CD4-positive, alpha-beta T cell treated with Interleukin-4 for 4 hours (primary cell): ENCODE results near the gene MGAT5.

Source experiments
- DNase-seq: peaks from one replicate; pipeline ENCODE4 v3.0.0-alpha.2; 2020

MGAT5 gene

GRCh38 chr2:134341476-134341875 is 87.6 kb downstream of the MGAT5 start:
- no peak for DNase-seq

- no peak for DNase-seq
These were observed 91.3 kb downstream of the MGAT5 start for GRCh38 chr2:134344954-134345697.

GRCh38 chr2:134346141-134346540 is 92.3 kb downstream of the MGAT5 start:
- no peak for DNase-seq

- DNase-seq: no peak
These were observed 93.9 kb downstream of the MGAT5 start for GRCh38 chr2:134347756-134348155.

DNA sequence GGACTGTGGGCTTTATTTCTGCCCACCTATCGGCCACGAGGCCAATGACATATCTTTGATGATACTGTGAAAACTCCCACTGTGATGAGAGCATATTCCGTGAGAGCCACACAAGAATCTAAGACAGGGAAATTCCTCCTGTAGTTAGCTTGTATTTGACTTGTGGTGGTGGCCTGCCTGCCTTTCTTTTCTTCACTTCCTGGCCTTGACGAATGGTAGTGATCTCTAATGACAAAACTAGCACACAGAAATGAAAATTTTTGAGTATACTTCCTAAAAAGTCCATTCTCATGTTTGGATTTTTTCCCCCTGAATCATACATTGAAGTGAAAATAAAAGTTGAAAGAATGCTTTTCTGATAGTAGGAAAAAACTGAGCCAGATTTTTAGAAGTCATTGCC is 94.4 kb downstream of the MGAT5 start:
- DNase-seq: peak; percentile 30

DNA sequence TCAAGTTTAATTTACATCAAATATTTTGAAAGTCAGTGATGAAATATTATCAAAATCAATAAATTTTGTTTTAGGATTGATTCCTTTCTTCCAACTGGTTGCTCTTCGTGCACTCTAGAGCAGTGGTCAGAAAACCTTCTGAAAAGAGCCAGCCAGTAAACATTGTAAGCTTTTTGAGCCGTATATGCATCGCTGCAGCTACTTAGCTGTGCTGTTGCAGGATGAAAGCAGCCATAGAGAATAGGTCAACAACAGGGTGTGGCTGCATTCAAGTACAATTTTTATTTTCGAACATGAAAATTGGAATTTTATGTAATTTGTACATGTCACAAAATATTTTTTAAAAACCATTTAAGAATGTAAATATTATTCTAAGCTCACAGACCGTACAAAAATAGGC is 94.9 kb downstream of the MGAT5 start:
- DNase-seq: no peak

- no peak for DNase-seq
These were observed 97.1 kb downstream of the MGAT5 start for GRCh38 chr2:134351016-134351415.

GRCh38 chr2:134351899-134352298 is 98.0 kb downstream of the MGAT5 start:
- DNase-seq: no peak

- no peak for DNase-seq
These were observed 99.0 kb downstream of the MGAT5 start for GRCh38 chr2:134352844-134353243.

DNA sequence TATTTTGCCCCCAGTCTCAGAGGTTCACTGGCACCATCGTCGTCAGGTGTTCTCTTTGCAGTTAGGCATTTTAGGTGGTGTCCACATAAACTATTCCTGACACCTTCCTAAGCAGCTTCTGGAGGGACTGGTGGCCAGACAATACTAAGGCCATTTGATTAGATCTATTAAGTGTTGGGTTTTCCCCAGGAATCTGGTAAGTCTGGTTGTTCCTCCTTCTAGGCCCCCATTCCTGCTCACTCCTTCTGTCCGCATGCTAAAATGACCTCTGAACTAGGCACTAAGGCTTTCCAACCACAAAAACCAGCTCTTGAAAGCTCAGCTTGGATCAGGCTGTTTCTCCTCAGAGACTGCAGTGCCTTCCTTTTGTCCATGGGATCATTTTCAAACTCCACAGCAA is 100.7 kb downstream of the MGAT5 start:
- DNase-seq: no peak

GRCh38 chr2:134357814-134358213 is 103.9 kb downstream of the MGAT5 start:
- DNase-seq: no peak

GRCh38 chr2:134359367-134360081 is 105.7 kb downstream of the MGAT5 start:
- DNase-seq: no peak

DNA sequence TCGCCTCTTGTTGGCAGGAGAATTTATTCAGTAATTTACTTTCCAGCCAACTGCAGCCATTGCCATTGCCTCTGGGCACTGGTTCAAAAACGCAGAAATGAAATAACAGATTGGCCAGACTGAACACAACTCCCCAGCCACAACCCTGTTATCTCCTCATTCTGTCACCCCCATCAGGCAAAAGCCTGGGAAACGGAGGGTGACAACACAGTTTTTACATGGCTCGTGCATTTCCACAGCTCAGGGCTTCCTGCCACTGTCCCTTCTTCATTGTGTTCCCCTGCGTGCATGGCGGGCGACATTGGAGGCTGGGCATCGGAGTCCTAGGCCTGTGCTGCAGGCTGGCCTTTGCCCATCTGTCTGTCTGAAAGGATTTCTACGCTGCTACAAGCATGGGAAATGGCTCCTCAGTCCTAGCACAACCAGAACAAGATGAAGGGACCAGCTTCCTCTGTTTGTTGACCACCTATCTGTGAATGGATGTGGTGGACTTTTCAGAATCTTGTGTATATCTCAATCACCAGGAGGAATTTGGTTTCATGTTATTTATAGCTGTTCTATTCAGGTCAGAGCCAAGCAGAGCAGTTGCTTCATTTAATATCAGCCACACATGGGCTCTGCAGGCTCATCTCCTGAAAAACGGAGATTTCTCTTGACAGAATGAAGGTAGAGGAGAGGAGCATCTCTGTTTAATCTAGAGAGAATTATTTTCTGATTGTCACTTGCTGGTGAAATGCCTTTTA is 107.0 kb downstream of the MGAT5 start:
- no peak for DNase-seq

DNA sequence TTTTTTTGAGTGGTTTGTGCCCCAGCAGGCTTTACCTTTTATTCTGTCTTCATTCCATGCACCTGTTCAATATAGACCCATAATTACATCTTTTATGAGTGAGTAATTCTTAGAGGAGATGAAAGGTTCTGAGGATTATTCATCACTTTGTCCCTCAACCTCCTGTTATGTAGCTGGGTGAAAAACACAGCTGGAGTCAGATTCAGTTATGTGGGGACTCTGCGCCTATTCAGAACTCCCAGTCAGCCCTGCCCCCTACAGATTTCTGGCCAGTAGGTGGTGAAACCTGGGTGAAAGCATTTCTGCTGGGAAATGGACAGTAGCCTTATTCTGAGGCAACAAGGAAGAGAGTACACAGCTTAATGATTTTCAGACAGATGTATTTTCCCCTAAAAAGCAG is 107.8 kb downstream of the MGAT5 start:
- DNase-seq: no peak

- DNase-seq: no peak
These were observed 108.3 kb downstream of the MGAT5 start for GRCh38 chr2:134362152-134362668.

DNA sequence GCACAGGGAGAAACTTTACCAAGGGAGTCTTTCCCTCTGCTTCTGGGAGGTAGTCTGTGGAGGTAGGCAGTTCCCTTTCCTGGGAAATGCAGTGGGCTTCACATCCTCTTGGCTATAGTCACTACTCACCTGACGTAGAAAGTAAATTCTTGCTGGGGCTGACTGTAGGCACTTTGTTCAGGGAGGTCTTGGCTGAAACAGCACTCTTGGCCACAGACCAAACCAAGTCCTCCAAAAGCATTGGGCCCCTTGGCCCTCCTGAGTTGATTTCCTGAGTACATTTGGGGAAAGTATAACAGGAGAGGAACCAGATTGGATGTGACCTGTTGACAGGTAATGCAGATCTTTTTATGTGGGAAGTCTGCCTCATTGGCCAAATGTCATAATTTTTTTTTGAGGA is 108.9 kb downstream of the MGAT5 start:
- DNase-seq: no peak

GRCh38 chr2:134365356-134365755 is 111.5 kb downstream of the MGAT5 start:
- no peak for DNase-seq

GRCh38 chr2:134366359-134366758 is 112.5 kb downstream of the MGAT5 start:
- DNase-seq: no peak

DNA sequence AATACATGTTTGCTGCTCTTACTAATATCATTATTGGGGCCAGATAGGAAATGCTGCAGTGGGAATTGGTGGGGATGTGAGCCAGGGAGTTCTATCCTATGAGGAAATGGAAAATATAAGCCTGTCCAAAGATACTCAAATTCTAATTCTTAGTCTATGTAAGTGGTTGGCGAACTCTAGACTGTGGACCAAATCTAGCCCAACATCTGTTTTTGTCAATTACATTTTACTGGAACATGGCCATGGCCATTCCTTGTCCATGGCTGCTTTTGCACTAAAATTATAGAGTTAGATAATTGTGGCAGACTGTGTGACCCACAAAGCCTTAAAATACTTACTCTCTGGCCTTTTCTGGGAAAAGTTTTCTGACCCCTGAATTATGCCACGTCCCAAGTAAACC is 113.3 kb downstream of the MGAT5 start:
- no peak for DNase-seq

DNA sequence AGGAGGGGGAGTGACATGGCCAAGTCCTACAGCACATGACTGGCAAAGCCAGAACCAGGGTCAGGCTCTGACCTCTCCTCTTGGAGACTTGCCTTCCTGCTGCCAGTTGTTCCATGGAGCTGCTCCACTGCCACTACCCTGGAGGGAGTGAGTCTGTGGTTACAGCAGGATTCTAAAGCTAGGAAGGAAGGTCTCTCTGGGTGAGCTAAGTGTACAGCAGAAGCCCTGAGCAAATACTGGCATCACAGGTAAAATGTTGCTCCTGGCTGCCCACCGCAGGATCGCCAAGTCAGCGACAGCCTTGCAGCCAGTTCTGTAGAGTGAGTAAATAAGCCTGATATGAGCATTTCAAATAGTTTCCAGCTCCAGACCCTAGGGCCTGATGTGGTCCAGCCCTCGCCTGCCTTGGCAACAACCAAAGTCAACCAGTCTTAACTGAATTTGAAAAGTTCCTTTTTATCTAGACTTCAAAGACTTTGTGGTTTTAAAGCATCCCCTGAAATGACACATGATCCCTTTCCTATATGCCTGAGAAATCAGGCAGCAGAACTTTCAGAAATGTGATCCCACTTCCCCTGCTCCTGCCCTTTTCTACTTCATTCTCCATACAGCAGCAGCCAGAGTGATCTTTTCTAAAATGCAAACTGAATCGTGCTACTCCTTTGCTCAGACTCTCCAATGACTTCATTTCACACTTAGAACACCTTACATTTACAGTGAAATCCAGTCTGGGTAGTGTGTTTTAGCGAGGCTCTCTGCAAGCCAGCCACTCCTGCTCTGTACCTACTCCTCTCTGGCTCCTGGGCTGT is 114.3 kb downstream of the MGAT5 start:
- DNase-seq: no peak

DNA sequence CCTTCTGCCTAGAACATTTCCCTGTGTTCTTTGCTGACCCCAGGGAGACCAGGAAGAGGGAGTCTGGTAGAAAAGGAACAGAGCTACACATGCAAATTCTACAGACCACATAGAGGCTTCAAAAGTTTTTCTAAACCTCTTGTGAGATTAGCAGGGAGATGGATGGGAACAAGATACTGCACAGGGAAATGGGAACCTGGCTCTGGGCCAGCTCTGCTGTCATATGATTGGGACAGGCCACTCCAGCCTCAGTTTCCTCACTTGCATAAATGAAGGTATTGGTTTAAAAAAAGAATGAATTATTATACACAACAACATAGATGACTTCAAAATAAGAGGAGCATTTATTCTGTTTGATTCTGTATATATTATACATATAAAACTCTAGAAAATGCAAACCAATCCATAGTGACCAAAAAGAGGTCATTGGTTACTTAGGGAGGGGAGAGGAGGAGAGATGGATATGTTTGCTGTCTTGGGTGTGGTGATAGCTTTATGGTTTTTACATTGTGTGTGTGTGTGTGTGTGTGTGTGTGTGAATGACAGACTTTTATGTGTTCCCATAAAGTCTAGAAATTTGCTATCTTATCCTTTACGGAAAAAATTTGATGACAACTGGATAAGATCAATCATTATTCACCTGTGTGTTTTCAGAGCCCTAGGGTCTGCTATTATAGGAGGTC is 115.5 kb downstream of the MGAT5 start:
- DNase-seq: no peak
